ENCODE measurements around the gene GABRP.

DNA sequence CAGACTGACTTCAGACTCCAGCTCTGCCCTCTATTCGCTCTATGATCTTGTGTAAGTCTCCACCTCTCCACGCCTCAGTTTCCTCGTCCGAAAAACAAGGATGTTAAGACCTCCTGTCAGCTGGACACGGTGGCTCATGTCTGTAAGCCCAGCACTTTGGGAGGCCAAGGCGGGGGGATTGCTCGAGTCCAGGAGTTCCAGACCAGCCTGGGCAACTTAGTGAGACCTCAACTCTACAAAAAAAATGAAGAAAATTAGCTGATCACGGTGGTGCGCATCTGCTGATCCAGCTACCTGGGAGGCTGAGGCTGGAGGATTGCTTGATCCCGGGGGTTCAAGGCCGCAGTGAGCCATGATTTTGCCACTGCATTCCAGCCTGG lies 36.6 kb upstream of the GABRP start:
- TF ChIP-seq CTCF (IDR thresholded peaks at IDR 0.05) (no peak), POLR2AphosphoS5 (IDR thresholded peaks at IDR 0.05) (no peak)
